RWPE2 (cell line): ENCODE data around the gene ESYT3.

ENCODE experiments used
- ATAC-seq: fragments of 200-7000 bp; cut with Tn5 transposase; 3 replicates; pipeline ENCODE4 v1.9.1; 2021; ENCODE audit warnings: low read depth
- DNase-seq: peaks from one replicate; pipeline ENCODE4 v3.0.0-alpha.2; 2020; ENCODE audit warnings: low spot score
- H3K27ac ChIP-seq: fragments of 450-650 bp; 2 replicates; pipeline ENCODE4 v1.5.1; 2017; ENCODE audit warnings: mild to moderate bottlenecking; ENCODE audit not compliant: poor library complexity, severe bottlenecking
- H3K27me3 ChIP-seq: fragments of 250-450 bp; sonication (Bioruptor Pico); 2 replicates; pipeline ENCODE4 v1.5.1; 2021; ENCODE audit warnings: mild to moderate bottlenecking, moderate library complexity; ENCODE audit not compliant: insufficient read depth, poor library complexity, severe bottlenecking
- H3K36me3 ChIP-seq: fragments of 250-450 bp; sonication (Bioruptor Pico); 2 replicates; pipeline ENCODE4 v1.5.1; 2020; ENCODE audit warnings: low read depth, mild to moderate bottlenecking, moderate library complexity
- H3K4me1 ChIP-seq: fragments of 250-450 bp; sonication (Bioruptor Pico); 2 replicates; pipeline ENCODE4 v1.5.1; 2021; ENCODE audit warnings: mild to moderate bottlenecking, moderate library complexity; ENCODE audit not compliant: insufficient read depth, poor library complexity, severe bottlenecking
- H3K4me3 ChIP-seq: fragments of 250-450 bp; sonication (Bioruptor Pico); 2 replicates; pipeline ENCODE4 v1.5.1; 2021; ENCODE audit warnings: mild to moderate bottlenecking, moderate library complexity; ENCODE audit not compliant: severe bottlenecking
- H3K9me3 ChIP-seq: fragments of 250-450 bp; sonication (Bioruptor Pico); 2 replicates; pipeline ENCODE4 v1.5.1; 2021; ENCODE audit warnings: mild to moderate bottlenecking, moderate library complexity; ENCODE audit not compliant: severe bottlenecking
- CTCF ChIP-seq: fragments of 450-650 bp; IDR thresholded peaks from one replicate; pipeline ENCODE4 v1.5.1; 2017; ENCODE audit warnings: mild to moderate bottlenecking, moderate library complexity; ENCODE audit not compliant: poor library complexity, severe bottlenecking

The ESYT3 gene

GRCh38 chr3:138445654-138446053 lies 11.2 kb downstream of the ESYT3 start:
- Histone ChIP-seq H3K4me1 (peaks cover 3% of the 10 kb centered on the region), H3K36me3 (no peaks in the 10 kb centered on the region), H3K27me3 (no peaks in the 10 kb centered on the region), H3K9me3 (no peaks in the 10 kb centered on the region), H3K4me3 (no peak overlapping the region), H3K27ac (no peak overlapping the region)
- ATAC-seq (no peak), DNase-seq (no peak)
- no peak for TF ChIP-seq CTCF

GRCh38 chr3:138448631-138449030 lies 14.2 kb downstream of the ESYT3 start:
- DNase-seq (no peak), ATAC-seq (peak; percentile 27; the same call in 1 of the 3 replicates)
- Histone ChIP-seq H3K27me3 (no peaks in the 10 kb centered on the region), H3K4me1 (no peaks in the 10 kb centered on the region), H3K36me3 (no peaks in the 10 kb centered on the region), H3K9me3 (no peaks in the 10 kb centered on the region), H3K27ac (no peak overlapping the region), H3K4me3 (no peak overlapping the region)
- no peak for TF ChIP-seq CTCF

- DNase-seq: no peak
- H3K27me3 ChIP-seq: no peaks in the 10 kb centered on the region
- H3K9me3 ChIP-seq: no peaks in the 10 kb centered on the region
- TF ChIP-seq CTCF: no peak
- H3K4me1 ChIP-seq: no peaks in the 10 kb centered on the region
- H3K4me3 ChIP-seq: no peak overlapping the region
- ATAC-seq: no peak
- H3K36me3 ChIP-seq: no peaks in the 10 kb centered on the region
- H3K27ac ChIP-seq: no peak overlapping the region
These were observed 15.1 kb downstream of the ESYT3 start for GRCh38 chr3:138449490-138449889.

GRCh38 chr3:138450181-138450580 lies 15.8 kb downstream of the ESYT3 start:
- Histone ChIP-seq H3K4me3 (no peak overlapping the region), H3K27me3 (no peaks in the 10 kb centered on the region), H3K27ac (no peak overlapping the region), H3K4me1 (no peaks in the 10 kb centered on the region), H3K9me3 (no peaks in the 10 kb centered on the region), H3K36me3 (no peaks in the 10 kb centered on the region)
- TF ChIP-seq CTCF: no peak
- ATAC-seq (no peak), DNase-seq (no peak)

GRCh38 chr3:138450704-138451424 lies 16.4 kb downstream of the ESYT3 start:
- ATAC-seq (no peak; the same call in 2 of the 3 replicates), DNase-seq (no peak)
- H3K36me3 ChIP-seq: no peaks in the 10 kb centered on the region
- no peak overlapping the region for H3K27ac ChIP-seq
- H3K9me3 ChIP-seq: no peaks in the 10 kb centered on the region
- no peak overlapping the region for H3K4me3 ChIP-seq
- no peaks in the 10 kb centered on the region for H3K27me3 ChIP-seq
- H3K4me1 ChIP-seq: no peaks in the 10 kb centered on the region
- TF ChIP-seq CTCF: no peak
